HL-60 (cell line): ENCODE measurements around the gene ASCL2.

ENCODE experiments used
- DNase-seq, 2 experiments: peaks; one replicate each; pipeline ENCODE4 v3.0.0-alpha.2; 2010 to 2020; ENCODE audit warnings: low read depth in 1 of 2, low spot score in 1 of 2
- H3K27ac ChIP-seq: fragments of 250-450 bp; sonication (Bioruptor Pico); replicated peaks from 2 replicates; pipeline ENCODE4 v1.5.1; 2020; ENCODE audit warnings: mild to moderate bottlenecking, moderate library complexity
- H3K27me3 ChIP-seq: fragments of 250-450 bp; sonication (Bioruptor Pico); 2 replicates; pipeline ENCODE4 v1.5.1; 2021; ENCODE audit warnings: mild to moderate bottlenecking, moderate library complexity; ENCODE audit not compliant: insufficient read depth, poor library complexity, severe bottlenecking
- H3K4me3 ChIP-seq: replicated peaks from 2 replicates; pipeline ENCODE4 v1.5.1; 2011; ENCODE audit warnings: mild to moderate bottlenecking, control low read depth, low read length; ENCODE audit not compliant: insufficient read depth
- CTCF ChIP-seq: IDR thresholded peaks from one replicate; pipeline ENCODE4 v1.5.1; 2011; ENCODE audit warnings: low read length, control low read depth, inconsistent platforms; ENCODE audit not compliant: insufficient read depth
- GABPA ChIP-seq: IDR thresholded peaks from 2 replicates; pipeline ENCODE4 v1.6.1; 2012; ENCODE audit warnings: low read depth
- POLR2AphosphoS5 ChIP-seq: IDR thresholded peaks from 2 replicates; pipeline ENCODE4 v1.6.1; 2012; ENCODE audit warnings: low read depth
- REST ChIP-seq: IDR thresholded peaks from 2 replicates; pipeline ENCODE4 v1.6.1; 2012; ENCODE audit warnings: low read depth; ENCODE audit not compliant: insufficient replicate concordance
- SPI1 ChIP-seq: IDR thresholded peaks from 2 replicates; pipeline ENCODE4 v1.6.1; 2012; ENCODE audit warnings: low read depth, mild to moderate bottlenecking, borderline replicate concordance

The ASCL2 gene

GRCh38 chr11:2249189-2249916 lies 21.0 kb downstream of the ASCL2 start:
- TF ChIP-seq SPI1, result no peak
- no peak overlapping the region for H3K4me3 ChIP-seq
- H3K27me3 ChIP-seq, result peaks cover 8% of the 10 kb centered on the region
- H3K27ac ChIP-seq, result no peak overlapping the region
- DNase-seq, result no peak

- Histone ChIP-seq H3K27me3 (peaks cover 9% of the 10 kb centered on the region), H3K27ac (no peak overlapping the region), H3K4me3 (no peak overlapping the region)
- no peak for DNase-seq
- TF ChIP-seq POLR2AphosphoS5 (no peak), CTCF (no peak), GABPA (no peak), SPI1 (no peak), REST (no peak)
Measured at GRCh38 chr11:2248762-2249161, 21.6 kb downstream of the ASCL2 start.

GRCh38 chr11:2248242-2248641 lies 22.1 kb downstream of the ASCL2 start:
- Histone ChIP-seq H3K4me3 (no peak overlapping the region), H3K27me3 (peaks cover 9% of the 10 kb centered on the region), H3K27ac (no peak overlapping the region)
- TF ChIP-seq SPI1, result no peak
- no peak for TF ChIP-seq CTCF
- TF ChIP-seq GABPA, result no peak
- TF ChIP-seq POLR2AphosphoS5, result no peak
- no peak for TF ChIP-seq REST
- DNase-seq, result no peak

GRCh38 chr11:2247496-2247895 lies 22.9 kb downstream of the ASCL2 start:
- no peak overlapping the region for H3K27ac ChIP-seq
- TF ChIP-seq CTCF, result no peak
- peaks cover 9% of the 10 kb centered on the region for H3K27me3 ChIP-seq
- no peak overlapping the region for H3K4me3 ChIP-seq
- no peak for DNase-seq
